Lower leg skin (tissue), 3 donors: Measurements from ENCODE around the gene ATOH1.

Experiments
- CTCF ChIP-seq, 3 donors: fragments of 450-650 bp; IDR thresholded peaks; one replicate each; pipeline ENCODE4 v1.5.1; 2016; ENCODE audit warnings: antibody characterized with exemption in 3 of 3, mild to moderate bottlenecking in 3 of 3, moderate library complexity in 2 of 3
- POLR2A ChIP-seq, 2 donors: fragments of 450-650 bp; IDR thresholded peaks; one replicate each; pipeline ENCODE4 v1.6.1; 2016 to 2017; ENCODE audit warnings: antibody characterized with exemption in 2 of 2, mild to moderate bottlenecking in 1 of 2, moderate library complexity in 1 of 2

GRCh38 chr4:93779228-93779627, 49.3 kb upstream of the ATOH1 start:
- no peak for TF ChIP-seq CTCF (IDR thresholded peaks at IDR 0.05)
- TF ChIP-seq POLR2A (IDR thresholded peaks at IDR 0.05) = no peak
